Activated CD4-positive, alpha-beta T cell treated with anti-CD3 and anti-CD28 coated beads, Interleukin-2, amount 50 U/mL, for 4 hours (primary cell): ENCODE results near the gene PAPOLB.

ENCODE experiments used
- DNase-seq, 2 experiments: peaks; one replicate each; pipeline ENCODE4 v3.0.0-alpha.2; 2020

PAPOLB gene

DNA sequence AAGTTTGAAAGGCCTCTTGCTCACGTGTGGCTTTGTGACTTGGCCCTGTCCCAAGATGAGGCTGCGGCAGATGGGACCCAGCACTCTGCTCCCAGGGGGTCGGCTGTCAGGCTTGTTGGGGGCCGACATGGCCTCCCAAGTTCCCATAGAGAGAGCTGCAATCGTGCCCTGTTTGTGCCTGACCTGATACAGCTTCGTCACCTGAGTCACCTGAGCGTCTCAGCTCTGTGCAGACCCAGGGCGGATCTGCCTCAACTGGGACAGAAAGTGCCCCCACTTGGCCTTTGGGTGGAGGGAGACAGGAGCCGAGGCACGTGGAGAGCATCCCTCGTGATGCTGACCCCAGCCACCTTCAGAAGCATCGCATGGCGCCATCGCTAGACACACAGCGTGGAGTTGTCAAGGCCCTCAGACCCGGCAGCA lies 21.7 kb downstream of the PAPOLB start:
- no peak for DNase-seq

GRCh38 chr7:4838626-4839334 lies 23.1 kb downstream of the PAPOLB start:
- DNase-seq: no peak

DNA sequence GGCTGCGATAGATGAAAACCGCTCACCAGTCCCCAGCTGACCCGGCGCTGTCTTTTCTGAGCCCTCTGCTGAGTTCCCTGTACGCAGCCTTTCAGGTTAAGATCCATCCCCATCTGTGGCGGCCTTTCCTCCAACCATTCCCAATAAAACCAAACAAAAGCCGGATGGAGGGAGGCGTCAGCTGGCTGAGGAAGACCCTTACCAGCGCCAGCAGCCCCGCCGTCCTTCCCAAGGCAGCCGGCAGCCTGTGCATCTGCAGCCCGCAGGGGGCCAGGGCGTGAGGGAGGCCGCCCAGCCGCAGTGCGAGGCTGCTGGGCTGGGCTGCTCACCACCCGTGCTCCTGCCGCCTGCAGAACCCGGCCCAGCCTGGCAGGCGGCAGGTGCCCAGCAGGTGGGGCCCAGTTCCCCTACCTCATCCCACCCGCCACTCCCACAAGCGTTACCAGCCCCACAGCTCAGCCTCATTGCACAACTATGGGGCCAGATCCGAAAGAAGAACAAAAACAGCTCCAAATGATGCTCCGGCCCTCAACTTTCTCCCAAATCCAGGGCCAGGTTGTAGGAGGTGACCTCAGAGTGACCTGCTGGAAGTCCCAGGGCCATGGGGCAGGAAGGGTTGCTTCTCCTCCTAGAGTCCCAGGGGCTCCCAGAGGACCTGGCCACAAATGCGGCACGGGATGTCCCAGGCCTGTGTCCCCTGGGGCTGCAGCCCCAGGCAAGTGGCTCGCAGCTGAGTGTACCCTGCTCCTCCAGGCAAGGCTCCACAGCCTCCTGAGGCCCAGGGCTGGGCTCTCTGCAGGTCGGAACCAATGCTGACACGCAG lies 23.8 kb downstream of the PAPOLB start:
- no peak for DNase-seq

- no peak for DNase-seq
These were observed 24.6 kb downstream of the PAPOLB start for GRCh38 chr7:4837041-4837802.

- no peak for DNase-seq
These were observed 25.6 kb downstream of the PAPOLB start for GRCh38 chr7:4836206-4836661.

GRCh38 chr7:4835398-4836205 lies 26.2 kb downstream of the PAPOLB start:
- no peak for DNase-seq

GRCh38 chr7:4834601-4835397 lies 27.0 kb downstream of the PAPOLB start:
- no peak for DNase-seq

GRCh38 chr7:4833691-4834600 lies 27.9 kb downstream of the PAPOLB start:
- DNase-seq: no peak

DNA sequence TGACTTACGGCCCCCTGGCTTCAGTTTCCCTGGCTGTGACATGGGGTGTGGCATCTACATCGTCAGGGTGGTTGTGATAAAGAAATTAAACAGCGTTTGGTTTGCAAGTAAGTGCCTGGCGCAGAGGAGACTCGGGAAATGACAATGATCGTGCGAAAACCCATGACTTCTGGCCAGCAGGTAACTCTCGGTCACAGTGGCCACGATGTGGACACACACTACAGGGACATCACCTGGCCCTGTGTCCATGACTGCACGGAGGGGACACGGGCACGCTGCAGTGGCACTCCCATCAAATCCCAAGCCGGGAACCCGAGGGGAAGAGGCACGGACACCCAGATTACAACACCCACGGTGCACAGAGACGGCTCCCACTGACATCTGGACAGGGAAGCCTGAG lies 28.7 kb downstream of the PAPOLB start:
- DNase-seq: no peak

- no peak for DNase-seq
These were observed 29.1 kb downstream of the PAPOLB start for GRCh38 chr7:4832711-4833110.

- DNase-seq: no peak
These were observed 29.9 kb downstream of the PAPOLB start for GRCh38 chr7:4831723-4832495.

DNA sequence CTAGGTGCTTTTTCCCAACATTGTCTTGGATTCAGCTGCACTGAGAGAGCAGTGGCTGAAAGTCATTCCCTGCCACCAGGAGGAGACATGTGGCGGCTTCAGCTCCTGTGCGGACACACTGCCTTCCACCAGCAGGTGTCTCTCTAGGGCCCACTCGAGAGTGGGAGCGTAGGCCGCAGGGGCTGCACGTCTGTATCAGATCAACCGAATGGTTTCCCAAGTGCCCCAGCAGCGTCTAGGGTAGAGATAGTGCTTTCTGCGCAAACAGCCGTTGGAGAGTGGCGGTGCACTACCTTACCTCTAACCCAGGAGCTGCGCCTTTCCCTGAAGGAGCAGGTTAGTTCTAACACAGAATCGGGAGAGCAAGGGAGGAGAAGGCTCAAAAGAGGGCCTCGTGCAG lies 31.7 kb downstream of the PAPOLB start:
- DNase-seq: peak; percentile 25 to 39

DNA sequence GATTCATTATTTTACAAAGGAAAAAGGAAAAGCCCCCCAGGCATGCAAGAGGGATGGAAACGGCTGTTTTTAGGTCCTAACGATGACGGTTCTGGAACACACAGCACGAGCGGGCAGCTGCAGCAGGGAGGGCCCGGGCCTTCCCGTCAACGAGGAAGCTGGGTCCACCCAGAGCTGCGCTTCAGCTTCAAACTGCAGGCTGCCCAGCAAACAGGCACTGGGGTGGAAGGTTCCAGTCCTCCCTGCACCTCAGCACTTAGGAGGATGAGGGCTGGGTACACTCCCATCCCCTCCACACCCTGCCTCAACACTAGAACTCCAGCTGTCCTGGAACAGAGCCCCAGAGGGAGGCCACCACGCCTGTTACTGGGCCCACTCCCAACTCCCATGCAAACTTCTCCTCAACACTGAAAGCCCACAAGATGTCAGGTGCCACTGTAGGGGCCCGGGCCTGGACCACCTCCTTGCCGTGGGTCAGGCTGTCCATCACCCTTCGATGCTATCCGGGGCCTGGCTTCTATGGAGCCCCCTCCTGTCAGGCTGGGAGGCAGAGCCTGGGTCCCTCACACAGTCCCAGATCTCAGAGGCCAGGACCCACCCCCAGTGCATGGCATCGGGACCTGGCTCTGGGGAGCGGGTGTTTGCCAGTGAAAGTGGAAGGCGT lies 33.0 kb downstream of the PAPOLB start:
- no peak for DNase-seq

GRCh38 chr7:4825081-4825480 lies 36.7 kb downstream of the PAPOLB start:
- DNase-seq: no peak

GRCh38 chr7:4824120-4824775 lies 37.6 kb downstream of the PAPOLB start:
- no peak for DNase-seq

DNA sequence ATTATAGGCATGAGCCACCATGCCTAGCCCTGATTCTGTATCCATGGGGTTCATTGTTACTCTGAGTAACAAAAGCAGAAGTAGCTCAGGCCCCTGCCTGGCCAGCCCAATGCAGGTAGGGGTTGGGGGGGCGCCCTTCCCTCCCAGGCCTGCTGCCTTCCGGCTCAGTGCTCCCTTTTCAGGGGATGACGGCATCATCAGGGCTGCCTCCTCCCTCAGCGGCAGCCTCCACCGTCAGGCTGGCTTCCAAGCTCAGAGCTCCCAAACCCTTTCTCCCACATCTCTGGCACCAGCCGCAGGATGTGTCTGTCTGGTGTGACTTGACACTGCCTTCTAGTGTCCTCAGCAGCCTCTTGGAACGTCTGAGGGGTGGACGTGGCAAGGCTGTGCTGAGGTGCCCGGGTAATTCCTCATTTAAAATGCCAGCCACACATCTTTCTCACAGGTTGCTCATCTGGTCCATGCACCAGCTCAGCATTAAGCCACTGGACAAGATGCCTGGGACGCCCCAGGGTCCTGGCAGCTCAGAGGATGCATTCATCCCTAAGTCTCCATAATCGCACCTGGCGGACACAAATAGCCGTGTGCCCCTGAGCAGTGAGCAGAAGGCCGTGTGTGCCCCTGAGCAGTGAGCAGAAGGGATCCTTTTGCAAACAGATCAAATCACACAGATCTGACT lies 38.2 kb downstream of the PAPOLB start:
- DNase-seq: no peak

DNA sequence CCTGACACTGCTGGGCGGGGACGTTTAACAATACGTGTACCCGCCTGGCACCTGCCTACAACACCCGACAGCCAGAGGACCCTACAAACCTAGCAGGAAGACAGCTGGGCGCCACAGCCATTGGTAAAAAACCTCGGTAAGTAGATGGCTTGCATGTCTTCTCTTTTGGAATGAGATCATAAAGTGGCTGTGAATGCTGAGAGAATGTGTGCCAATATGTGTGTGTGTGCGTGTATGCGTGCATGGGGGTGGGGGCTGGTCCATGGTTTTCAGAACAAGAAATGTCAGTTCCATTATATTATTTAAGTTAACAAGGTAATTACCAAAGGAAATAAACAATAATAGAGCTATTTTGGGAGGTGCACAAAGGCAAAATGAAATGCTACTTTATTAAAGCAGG lies 39.2 kb downstream of the PAPOLB start:
- no peak for DNase-seq

GRCh38 chr7:4820967-4821471 lies 40.8 kb downstream of the PAPOLB start:
- no peak for DNase-seq
